Astrocyte (in vitro differentiated cells and primary cell): ENCODE results near the gene FGF22. TPM values are rescaled to one million over a fixed set of nuclear protein-coding genes. Genes with fewer than 3 reads are reported as not detected.
"Not testable (repeated sequence)": the region's sequence is repeated elsewhere in the genome, so short reads cannot be mapped to it uniquely, and the experiment has no call there.

Source experiments
- DNase-seq: peaks from one replicate; pipeline ENCODE4 v3.0.0-alpha.2; 2010; ENCODE audit warnings: low read depth
- FAIRE-seq: peaks from 2 replicates; lab custom pipeline; 2011; peaks lifted over from hg19 to GRCh38; lab: Jason Lieb, UNC
- H2AFZ ChIP-seq: 2 replicates; pipeline ENCODE4 v1.6.0; 2012; ENCODE audit warnings: low read depth, low read length, inconsistent platforms
- H3K27ac ChIP-seq: 2 replicates; pipeline ENCODE4 v1.5.1; 2011; ENCODE audit warnings: low read depth, low read length, inconsistent platforms
- H3K27me3 ChIP-seq: 2 replicates; pipeline ENCODE4 v1.6.0; 2011; ENCODE audit warnings: low read length, inconsistent platforms; ENCODE audit not compliant: insufficient read depth
- H3K36me3 ChIP-seq: 2 replicates; pipeline ENCODE4 v1.5.1; 2011; ENCODE audit warnings: low read length, inconsistent platforms; ENCODE audit not compliant: insufficient read depth
- H3K4me1 ChIP-seq: 2 replicates; pipeline ENCODE4 v1.5.1; 2011; ENCODE audit warnings: low read length, inconsistent platforms; ENCODE audit not compliant: insufficient read depth
- H3K4me2 ChIP-seq: 2 replicates; pipeline ENCODE4 v1.6.0; 2012; ENCODE audit warnings: low read length, inconsistent platforms
- H3K4me3 ChIP-seq: 2 replicates; pipeline ENCODE4 v1.5.1; 2011; ENCODE audit warnings: low read depth, mild to moderate bottlenecking, low read length, inconsistent platforms; ENCODE audit not compliant: insufficient read depth
- H3K79me2 ChIP-seq: 2 replicates; pipeline ENCODE4 v1.6.0; 2012; ENCODE audit warnings: mild to moderate bottlenecking, low read length, inconsistent platforms; ENCODE audit not compliant: insufficient read depth
- H3K9ac ChIP-seq: 2 replicates; pipeline ENCODE4 v1.6.0; 2012; ENCODE audit warnings: mild to moderate bottlenecking, low read length, inconsistent platforms
- H3K9me3 ChIP-seq: 2 replicates; pipeline ENCODE4 v1.5.1; 2012; ENCODE audit warnings: low read depth, mild to moderate bottlenecking, low read length, inconsistent platforms; ENCODE audit not compliant: insufficient read depth
- H4K20me1 ChIP-seq: 2 replicates; pipeline ENCODE4 v1.6.0; 2012; ENCODE audit warnings: low read length, inconsistent platforms; ENCODE audit not compliant: insufficient read depth
- H3K27ac Mint-ChIP-seq: one replicate; pipeline ENCODE4 v1.8.0; 2021; ENCODE audit warnings: mild to moderate bottlenecking, mixed read lengths; ENCODE audit not compliant: unreplicated experiment
- H3K27me3 Mint-ChIP-seq: one replicate; pipeline ENCODE4 v1.8.0; 2021; ENCODE audit warnings: low read depth, mixed read lengths; ENCODE audit not compliant: unreplicated experiment
- H3K36me3 Mint-ChIP-seq: one replicate; pipeline ENCODE4 v1.8.0; 2021; ENCODE audit warnings: low read depth, mixed read lengths; ENCODE audit not compliant: unreplicated experiment
- H3K4me1 Mint-ChIP-seq: one replicate; pipeline ENCODE4 v1.8.0; 2021; ENCODE audit warnings: low read depth, mixed read lengths; ENCODE audit not compliant: unreplicated experiment
- H3K4me3 Mint-ChIP-seq: one replicate; pipeline ENCODE4 v1.8.0; 2021; ENCODE audit warnings: mild to moderate bottlenecking, moderate library complexity, mixed read lengths; ENCODE audit not compliant: unreplicated experiment
- H3K9me3 Mint-ChIP-seq: one replicate; pipeline ENCODE4 v1.8.0; 2021; ENCODE audit warnings: mild to moderate bottlenecking, mixed read lengths; ENCODE audit not compliant: unreplicated experiment
- CTCF ChIP-seq: IDR thresholded peaks from 2 replicates; pipeline ENCODE4 v1.5.1; 2011; ENCODE audit warnings: low read depth, mild to moderate bottlenecking, inconsistent platforms, low read length, moderate library complexity; ENCODE audit not compliant: insufficient read depth
- EZH2 ChIP-seq: IDR thresholded peaks from 2 replicates; pipeline ENCODE4 v1.6.1; 2012; ENCODE audit warnings: mild to moderate bottlenecking, low read length, inconsistent platforms; ENCODE audit not compliant: insufficient read depth
- total RNA-seq: library from RNA; stranded (reverse); gene quantifications from 2 replicates; pipeline ENCODE4 v1.2.1, GENCODE V29; 2021

FGF22 gene
- total RNA-seq, 1 donor from 2014 or later, result 0.25 TPM

- no peaks in the 10 kb centered on the region for H3K36me3 ChIP-seq
- H3K9me3 ChIP-seq, result no peaks in the 10 kb centered on the region
- no peak overlapping the region for H3K27ac ChIP-seq
- Mint-ChIP-seq H3K4me3 (no peak overlapping the region), H3K9me3 (no peaks in the 10 kb centered on the region), H3K36me3 (peaks cover 6% of the 10 kb centered on the region), H3K27me3 (no peaks in the 10 kb centered on the region), H3K4me1 (peaks cover 8% of the 10 kb centered on the region), H3K27ac (no peak overlapping the region)
- no peak overlapping the region for H2AFZ ChIP-seq
- peaks cover 5% of the 10 kb centered on the region for H4K20me1 ChIP-seq
- FAIRE-seq (no peak), DNase-seq (no peak)
- H3K79me2 ChIP-seq, result no peaks in the 10 kb centered on the region
- H3K27me3 ChIP-seq, result no peaks in the 10 kb centered on the region
- H3K4me3 ChIP-seq, result no peak overlapping the region
- TF ChIP-seq CTCF (no peak), EZH2 (no peak)
- no peak overlapping the region for H3K4me2 ChIP-seq
- no peak overlapping the region for H3K9ac ChIP-seq
- H3K4me1 ChIP-seq, result peaks cover 19% of the 10 kb centered on the region
These were observed 19.4 kb upstream of the FGF22 start for GRCh38 chr19:620166-620862.

- not testable (repeated sequence) for H3K4me3 ChIP-seq, H3K4me3 Mint-ChIP-seq, H3K36me3 ChIP-seq, H3K27me3 ChIP-seq, H3K27ac Mint-ChIP-seq, H4K20me1 ChIP-seq, FAIRE-seq, H3K79me2 ChIP-seq, H3K9ac ChIP-seq, DNase-seq, H3K4me2 ChIP-seq, H3K27ac ChIP-seq, H2AFZ ChIP-seq, H3K27me3 Mint-ChIP-seq, H3K9me3 ChIP-seq, H3K9me3 Mint-ChIP-seq, H3K36me3 Mint-ChIP-seq, H3K4me1 Mint-ChIP-seq
- H3K4me1 ChIP-seq, result peaks cover 19% of the 10 kb centered on the region
These were observed 18.5 kb upstream of the FGF22 start for GRCh38 chr19:621191-621590.

- FAIRE-seq (no peak), DNase-seq (no peak)
- Histone ChIP-seq H3K4me2 (no peak overlapping the region), H3K9ac (no peak overlapping the region), H4K20me1 (peaks cover 5% of the 10 kb centered on the region), H3K27me3 (no peaks in the 10 kb centered on the region), H3K36me3 (no peaks in the 10 kb centered on the region), H3K9me3 (no peaks in the 10 kb centered on the region), H3K4me1 (peaks cover 19% of the 10 kb centered on the region), H3K4me3 (no peak overlapping the region), H3K27ac (no peak overlapping the region), H2AFZ (no peak overlapping the region), H3K79me2 (no peaks in the 10 kb centered on the region)
- H3K4me1 Mint-ChIP-seq, result peaks cover 8% of the 10 kb centered on the region
- peak overlapping the region; percentile 41 for H3K27ac Mint-ChIP-seq
- H3K27me3 Mint-ChIP-seq, result no peaks in the 10 kb centered on the region
- TF ChIP-seq EZH2, result no peak
- no peak for TF ChIP-seq CTCF
- no peaks in the 10 kb centered on the region for H3K9me3 Mint-ChIP-seq
- no peak overlapping the region for H3K4me3 Mint-ChIP-seq
- H3K36me3 Mint-ChIP-seq, result peaks cover 8% of the 10 kb centered on the region
These were observed 17.9 kb upstream of the FGF22 start for GRCh38 chr19:621819-622218.
